Tibial nerve (tissue), 3 donors: ENCODE results near the gene RHOH.

Source experiments
- POLR2A ChIP-seq, 2 donors: fragments of 450-650 bp; IDR thresholded peaks; one replicate each; pipeline ENCODE4 v1.6.1; 2017; ENCODE audit warnings: antibody characterized with exemption in 2 of 2, mild to moderate bottlenecking in 2 of 2, moderate library complexity in 2 of 2
- TF ChIP-seq, protein P1 (sequence below), 5 experiments: fragments of 200-600 bp in 3 of 5; fragments of 450-650 bp in 2 of 5; sonication (generic) in 3 of 5; IDR thresholded peaks; one replicate each; pipeline ENCODE4 v1.5.1; 2016 to 2019; ENCODE audit warnings: antibody characterized with exemption in 5 of 5, mild to moderate bottlenecking in 3 of 5, moderate library complexity in 2 of 5

DNA sequence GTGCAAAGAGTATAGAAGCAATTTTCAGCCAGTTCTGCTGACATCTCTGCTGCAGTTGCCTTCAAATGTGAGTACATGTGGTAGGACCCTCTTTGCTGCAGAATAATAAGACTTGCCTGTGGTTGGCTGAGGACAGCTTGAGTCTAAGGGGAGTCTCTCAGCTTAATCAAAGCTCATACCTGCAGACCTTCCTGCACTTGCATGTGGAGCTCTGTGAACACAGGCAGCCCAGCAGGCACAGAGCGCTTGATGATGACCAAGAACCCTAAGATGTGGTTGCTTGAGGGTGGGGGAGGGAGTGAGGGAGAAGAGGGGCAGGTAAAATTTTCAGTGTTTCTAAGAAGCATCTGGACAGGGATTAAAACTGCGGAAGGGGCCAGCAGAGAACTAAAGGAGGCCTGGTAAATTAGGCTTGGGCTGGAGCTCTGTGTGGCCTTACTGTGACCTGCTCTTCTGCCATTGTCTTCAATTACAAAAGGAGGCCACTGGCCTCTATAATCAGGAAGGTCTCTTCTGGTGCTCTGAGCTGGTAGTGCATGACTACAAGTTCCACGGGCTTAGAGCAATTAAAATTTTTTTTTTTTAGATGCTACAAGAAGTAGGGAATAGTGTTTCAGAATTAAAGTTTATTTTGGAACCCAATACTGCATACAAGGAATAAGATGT lies 78.4 kb downstream of the RHOH start:
- no peak for TF ChIP-seq POLR2A (IDR thresholded peaks at IDR 0.05)
- TF ChIP-seq, protein P1, sequence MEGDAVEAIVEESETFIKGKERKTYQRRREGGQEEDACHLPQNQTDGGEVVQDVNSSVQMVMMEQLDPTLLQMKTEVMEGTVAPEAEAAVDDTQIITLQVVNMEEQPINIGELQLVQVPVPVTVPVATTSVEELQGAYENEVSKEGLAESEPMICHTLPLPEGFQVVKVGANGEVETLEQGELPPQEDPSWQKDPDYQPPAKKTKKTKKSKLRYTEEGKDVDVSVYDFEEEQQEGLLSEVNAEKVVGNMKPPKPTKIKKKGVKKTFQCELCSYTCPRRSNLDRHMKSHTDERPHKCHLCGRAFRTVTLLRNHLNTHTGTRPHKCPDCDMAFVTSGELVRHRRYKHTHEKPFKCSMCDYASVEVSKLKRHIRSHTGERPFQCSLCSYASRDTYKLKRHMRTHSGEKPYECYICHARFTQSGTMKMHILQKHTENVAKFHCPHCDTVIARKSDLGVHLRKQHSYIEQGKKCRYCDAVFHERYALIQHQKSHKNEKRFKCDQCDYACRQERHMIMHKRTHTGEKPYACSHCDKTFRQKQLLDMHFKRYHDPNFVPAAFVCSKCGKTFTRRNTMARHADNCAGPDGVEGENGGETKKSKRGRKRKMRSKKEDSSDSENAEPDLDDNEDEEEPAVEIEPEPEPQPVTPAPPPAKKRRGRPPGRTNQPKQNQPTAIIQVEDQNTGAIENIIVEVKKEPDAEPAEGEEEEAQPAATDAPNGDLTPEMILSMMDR (IDR thresholded peaks at IDR 0.05), result no peak
